Left forelimb (tissue), 1 donor: ENCODE measurements around the gene SDHA.
"Not testable (repeated sequence)": the region's sequence is repeated elsewhere in the genome, so short reads cannot be mapped to it uniquely, and the experiment has no call there.

Experiments
- DNase-seq: peaks from one replicate; pipeline ENCODE4 v3.0.0-alpha.2; 2018; ENCODE audit warnings: low spot score

Gene SDHA

DNA sequence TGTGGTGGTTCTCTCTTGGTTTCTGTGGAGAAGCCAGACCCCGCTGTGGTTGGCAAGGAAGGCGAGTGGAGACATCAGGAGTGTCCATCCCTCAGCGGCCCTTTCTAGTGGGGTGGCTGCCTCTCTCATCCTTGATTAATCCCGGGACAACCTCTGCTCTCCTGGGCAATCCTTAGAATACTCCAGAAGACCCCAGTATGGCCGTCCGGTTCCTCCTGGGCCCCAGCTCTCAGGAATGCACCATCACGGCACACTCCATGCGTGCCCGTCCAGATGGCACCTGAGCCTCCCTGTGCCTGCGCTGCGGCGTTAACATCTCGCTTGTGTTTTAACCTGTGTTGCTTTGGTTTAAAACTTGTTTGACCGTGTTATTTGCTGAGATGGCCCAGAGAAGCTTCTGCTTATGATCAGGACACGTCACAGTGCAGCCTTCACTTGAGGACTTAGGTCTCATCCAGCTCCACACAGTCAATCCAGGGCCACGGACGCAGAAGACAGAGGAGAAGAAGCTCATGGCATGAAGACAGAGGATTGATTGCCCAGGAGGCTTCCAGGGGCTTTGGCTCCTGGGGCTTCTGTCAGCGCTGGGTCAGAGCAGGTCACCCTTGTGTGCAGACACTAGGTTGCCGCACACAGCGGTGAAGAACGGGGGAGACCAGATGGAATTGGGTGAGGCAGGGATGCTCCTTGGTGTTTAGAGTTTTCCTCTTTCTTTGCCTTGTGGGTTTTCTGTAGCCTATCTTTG, 82.7 kb downstream of the SDHA start:
- not testable (repeated sequence) for DNase-seq

DNA sequence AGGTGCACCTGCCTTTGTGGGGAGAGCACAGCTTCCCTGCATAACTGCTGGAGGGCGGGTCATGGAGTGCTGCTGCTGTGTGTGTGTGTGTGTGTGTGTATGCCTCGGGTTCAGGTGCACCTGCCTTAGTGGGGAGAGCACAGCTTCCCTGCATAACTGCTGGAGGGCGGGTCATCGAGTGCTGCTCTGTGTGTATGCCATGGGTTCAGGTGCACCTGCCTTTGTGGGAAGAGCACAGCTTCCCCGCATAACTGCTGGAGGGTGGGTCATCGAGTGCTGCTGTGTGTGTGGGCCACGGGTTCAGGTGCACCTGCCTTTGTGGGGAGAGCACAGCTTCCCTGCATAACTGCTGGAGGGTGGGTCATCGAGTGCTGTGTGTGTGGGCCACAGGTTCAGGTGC, 84.3 kb downstream of the SDHA start:
- DNase-seq = not testable (repeated sequence)

DNA sequence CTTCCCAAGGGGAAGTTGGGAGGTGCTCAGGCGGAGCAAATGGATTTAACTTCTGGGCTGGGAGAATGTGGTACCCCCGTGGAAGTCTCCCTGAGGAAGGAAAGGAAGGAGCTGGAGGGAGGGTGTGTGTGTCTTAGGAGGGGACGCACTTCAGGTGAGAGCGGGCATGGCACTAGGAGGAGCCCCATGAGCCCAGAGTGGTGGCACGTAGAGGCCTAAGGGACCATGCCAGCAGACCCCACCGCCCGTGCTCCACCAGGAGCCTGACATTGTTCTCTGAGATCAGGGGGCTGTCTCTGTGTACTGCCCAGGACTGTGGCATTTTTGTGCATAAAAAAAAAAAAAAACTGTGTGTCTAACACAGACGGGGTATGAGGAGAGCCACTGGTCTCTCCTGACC, 84.8 kb downstream of the SDHA start:
- no peak for DNase-seq

DNA sequence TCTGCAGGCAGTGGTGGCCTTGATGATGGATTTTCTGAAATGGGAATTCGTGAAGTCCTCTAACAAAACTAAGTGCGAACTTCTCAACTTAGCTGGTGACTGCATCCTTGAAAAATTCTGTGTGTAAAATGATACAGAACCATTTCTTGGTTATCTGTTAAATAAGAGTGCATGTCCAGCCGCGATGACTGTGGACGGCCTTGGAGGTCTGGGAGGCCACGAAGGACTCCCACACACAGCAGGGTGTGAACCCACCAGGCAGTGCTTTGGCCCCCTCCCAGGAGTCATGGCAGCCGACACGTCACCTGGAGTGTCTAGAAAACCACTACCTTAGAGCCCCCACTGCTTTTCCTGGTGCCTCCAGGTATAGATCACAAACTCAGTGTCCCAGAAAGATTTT, 85.6 kb downstream of the SDHA start:
- DNase-seq = not testable (repeated sequence)

DNA sequence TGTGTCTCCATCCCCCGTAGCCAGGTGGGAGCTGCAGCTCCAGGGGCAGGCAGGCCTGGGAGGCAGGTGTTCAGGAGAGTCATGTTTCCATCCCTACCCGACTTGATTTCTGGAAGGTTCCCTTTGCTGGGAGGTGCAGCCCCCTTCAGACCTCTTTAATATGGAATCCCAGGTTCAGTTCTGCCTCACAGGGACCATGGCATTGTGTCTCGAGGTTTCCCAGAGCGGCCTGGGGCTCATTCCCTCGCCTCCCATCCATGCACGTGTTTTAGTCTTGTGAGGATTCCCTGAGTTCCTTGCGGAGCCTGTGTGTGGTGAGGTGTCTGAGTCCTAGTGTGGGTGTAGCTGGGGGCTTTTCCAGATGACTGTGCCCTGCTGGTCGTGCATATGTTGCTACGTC, 86.9 kb downstream of the SDHA start:
- DNase-seq = peak; percentile 59

DNA sequence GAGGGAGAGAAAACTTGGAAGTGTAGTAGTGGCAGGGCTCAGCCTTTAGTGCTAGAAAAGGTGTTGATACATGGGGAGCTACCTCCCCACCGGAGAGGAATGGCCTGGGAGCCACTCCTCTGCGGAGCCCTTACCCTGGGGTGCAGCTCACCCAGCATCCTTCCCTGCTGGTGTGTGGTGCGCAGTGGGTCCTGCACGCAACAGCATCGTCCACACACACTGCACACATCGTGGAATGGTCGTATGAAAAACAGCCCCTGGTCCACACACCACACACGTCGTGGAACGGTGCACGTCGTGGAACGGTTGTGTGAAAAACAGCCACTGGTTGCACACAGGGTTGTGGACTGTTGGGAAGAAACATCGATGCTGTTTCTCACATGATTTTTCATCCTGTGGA, 87.3 kb downstream of the SDHA start:
- DNase-seq = peak; percentile 5

DNA sequence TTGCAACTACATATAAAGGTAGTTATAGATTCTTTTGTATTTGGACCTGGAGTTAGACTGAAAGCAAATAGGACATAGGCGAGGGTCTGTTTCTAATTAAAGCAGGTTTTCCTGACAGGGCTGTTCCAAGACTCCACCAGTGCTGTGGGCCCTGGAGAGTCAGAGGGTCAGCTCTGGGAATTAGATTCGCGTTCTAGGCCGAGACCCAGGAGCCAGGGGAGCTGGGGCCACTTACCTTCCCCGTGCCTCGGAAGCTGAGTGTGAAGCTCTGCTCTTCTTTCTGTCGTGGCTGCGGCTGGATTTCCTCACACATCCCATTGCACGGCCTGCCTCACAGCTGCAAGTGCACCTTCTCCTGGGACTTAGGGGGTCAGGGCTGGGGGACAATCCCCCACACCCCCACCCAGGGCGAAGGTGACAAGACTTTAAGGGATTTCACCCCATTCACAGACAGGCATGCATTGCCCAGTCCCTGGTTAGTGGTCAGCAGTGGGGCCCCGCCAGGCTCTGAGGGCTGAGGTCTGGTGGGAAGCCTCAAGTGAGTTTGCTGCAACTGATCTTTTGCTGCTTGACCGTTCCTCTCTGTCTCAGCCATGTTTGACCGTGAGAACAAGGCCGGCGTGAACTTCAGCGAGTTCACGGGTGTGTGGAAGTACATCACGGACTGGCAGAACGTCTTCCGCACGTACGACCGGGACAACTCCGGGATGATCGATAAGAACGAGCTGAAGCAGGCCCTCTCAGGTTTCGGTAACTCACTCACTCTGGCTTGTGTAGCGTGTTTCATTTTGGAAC, 88.1 kb downstream of the SDHA start:
- no peak for DNase-seq
